HepG2 (cell line): ENCODE data around the gene SP5. TPM values are rescaled to one million over a fixed set of nuclear protein-coding genes. Genes with fewer than 3 reads are reported as not detected.

Experiments used
- CBX1 ChIP-seq: IDR thresholded peaks from one replicate; pipeline ENCODE4 v1.6.1; 2016; ENCODE audit warnings: antibody characterized with exemption, low read depth
- GABPA ChIP-seq, 2 experiments: IDR thresholded peaks; 2 replicates each; pipeline ENCODE4 v1.6.1; 2011 to 2016; ENCODE audit warnings: low read depth in 2 of 2, low read length in 1 of 2, missing biosample characterization in 1 of 2, missing genetic modification characterization in 1 of 2
- KDM4B ChIP-seq: sonication (generic); formaldehyde crosslinking; IDR thresholded peaks from 2 replicates; pipeline ENCODE4 v1.4.0; 2020; ENCODE audit warnings: missing genetic modification reagents
- KLF11 ChIP-seq: IDR thresholded peaks from 2 replicates; pipeline ENCODE4 v1.6.1; 2016; ENCODE audit warnings: missing compliant biosample characterization
- PHF20 ChIP-seq: sonication (generic); formaldehyde crosslinking; IDR thresholded peaks from 2 replicates; pipeline ENCODE4 v1.5.0; 2020; ENCODE audit warnings: mild to moderate bottlenecking, missing genetic modification reagents
- RNF219 ChIP-seq: sonication (generic); formaldehyde crosslinking; IDR thresholded peaks from 2 replicates; pipeline ENCODE4 v1.5.0; 2020; ENCODE audit warnings: mild to moderate bottlenecking, missing genetic modification reagents
- SAP130 ChIP-seq: IDR thresholded peaks from 2 replicates; pipeline ENCODE4 v1.6.1; 2016; ENCODE audit warnings: low read depth
- SOX13 ChIP-seq, 3 experiments: fragments of 450-650 bp in 1 of 3; sonication (generic) in 1 of 3; formaldehyde crosslinking in 1 of 3; IDR thresholded peaks in 2 of 3; conservative IDR thresholded peaks in 1 of 3; 2 replicates each; pipeline versions ENCODE4 v1.5.0 to v1.6.1; 2016 to 2020; ENCODE audit warnings: antibody characterized with exemption in 1 of 3, mild to moderate bottlenecking in 1 of 3, missing compliant biosample characterization in 1 of 3, missing genetic modification reagents in 1 of 3, moderate library complexity in 1 of 3
- ZEB1 ChIP-seq: IDR thresholded peaks from 2 replicates; pipeline ENCODE4 v1.6.1; 2012; ENCODE audit warnings: mild to moderate bottlenecking, low read depth, inconsistent platforms; ENCODE audit not compliant: insufficient replicate concordance
- ZNF646 ChIP-seq: sonication (generic); formaldehyde crosslinking; IDR thresholded peaks from 2 replicates; pipeline ENCODE4 v1.9.0; 2021; ENCODE audit warnings: mild to moderate bottlenecking, missing genetic modification reagents
- ZNF703 ChIP-seq: sonication (generic); formaldehyde crosslinking; IDR thresholded peaks from 2 replicates; pipeline ENCODE4 v1.5.1; 2020; ENCODE audit warnings: missing genetic modification reagents, mild to moderate bottlenecking, moderate library complexity, borderline replicate concordance
- polyA plus RNA-seq, 8 experiments: library from polyadenylated mRNA; depleted of rRNA in 3 of 8; stranded (reverse) in 7 of 8; unstranded in 1 of 8; fragments of >200 nt; fragmentation: Illumina TruSeq in 4 of 8; extraction: Trizol in 4 of 8; gene quantifications; 2 replicates each; pipeline versions ENCODE4 v1.2.1 to v1.2.3, GENCODE V29; 2011 to 2016; ENCODE audit warnings: low read depth in 4 of 8, missing spikeins in 1 of 8, mixed read lengths in 1 of 8; ENCODE audit not compliant: insufficient read depth in 1 of 8
- total RNA-seq, 5 experiments: library from RNA; depleted of rRNA; stranded (reverse); fragments of >200 nt; fragmentation: Illumina TruSeq; extraction: Trizol; gene quantifications; 2 replicates each; pipeline ENCODE4 v1.2.3, GENCODE V29; 2016; ENCODE audit warnings: low read depth in 1 of 5
- TF ChIP-seq, protein P1 (sequence below): sonication (generic); formaldehyde crosslinking; IDR thresholded peaks from 2 replicates; pipeline ENCODE4 v1.4.0; 2020; ENCODE audit warnings: low read depth, mild to moderate bottlenecking, missing genetic modification reagents
- TF ChIP-seq, protein P2 (sequence below): sonication (generic); formaldehyde crosslinking; IDR thresholded peaks from 2 replicates; pipeline ENCODE4 v1.4.0; 2020; ENCODE audit warnings: mild to moderate bottlenecking, missing genetic modification reagents, borderline replicate concordance

Gene SP5
- total and polyA plus RNA-seq, 2 of the 13 experiments (the other 11 are each of a cell fraction or from before 2014, with no cell fraction given) = 50.8 to 119 TPM

DNA sequence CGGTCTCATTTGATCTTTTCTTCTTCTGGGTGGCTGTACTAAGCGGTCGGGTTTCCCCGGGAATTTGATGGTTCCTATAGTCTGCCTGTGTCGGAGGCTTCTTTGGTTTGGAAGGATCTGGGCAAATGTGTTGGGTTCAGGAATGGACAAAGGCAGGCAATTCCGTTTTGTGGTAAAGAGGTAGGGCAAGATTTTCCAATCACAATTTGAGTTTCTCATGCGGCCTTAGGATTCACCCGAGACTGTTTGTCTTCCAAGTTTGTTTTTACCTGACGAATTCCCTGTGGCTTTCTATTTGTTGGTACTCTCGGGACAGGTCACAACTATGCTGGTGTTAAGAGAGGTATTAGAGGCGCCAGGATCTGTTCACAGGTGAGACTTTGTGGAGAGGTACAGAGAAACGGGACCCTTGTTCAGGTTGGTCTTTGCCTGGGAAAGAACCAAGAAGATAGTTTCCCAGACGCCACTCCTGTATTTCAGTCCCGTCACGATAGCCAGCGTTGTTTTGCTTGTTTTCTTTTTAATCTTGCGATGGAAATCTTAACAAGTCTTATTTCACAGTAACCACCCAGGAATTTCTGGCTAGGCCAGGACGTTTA, 3.0 kb downstream of the SP5 start (continued):
- no peak for TF ChIP-seq ZNF646 (CRISPR knock-in tag)
- TF ChIP-seq ZEB1 = no peak
- TF ChIP-seq CBX1 = no peak
- TF ChIP-seq, protein P1, sequence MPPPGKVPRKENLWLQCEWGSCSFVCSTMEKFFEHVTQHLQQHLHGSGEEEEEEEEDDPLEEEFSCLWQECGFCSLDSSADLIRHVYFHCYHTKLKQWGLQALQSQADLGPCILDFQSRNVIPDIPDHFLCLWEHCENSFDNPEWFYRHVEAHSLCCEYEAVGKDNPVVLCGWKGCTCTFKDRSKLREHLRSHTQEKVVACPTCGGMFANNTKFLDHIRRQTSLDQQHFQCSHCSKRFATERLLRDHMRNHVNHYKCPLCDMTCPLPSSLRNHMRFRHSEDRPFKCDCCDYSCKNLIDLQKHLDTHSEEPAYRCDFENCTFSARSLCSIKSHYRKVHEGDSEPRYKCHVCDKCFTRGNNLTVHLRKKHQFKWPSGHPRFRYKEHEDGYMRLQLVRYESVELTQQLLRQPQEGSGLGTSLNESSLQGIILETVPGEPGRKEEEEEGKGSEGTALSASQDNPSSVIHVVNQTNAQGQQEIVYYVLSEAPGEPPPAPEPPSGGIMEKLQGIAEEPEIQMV (CRISPR knock-in tag) = no peak
- no peak for TF ChIP-seq GABPA (IDR thresholded peaks at IDR 0.05; ENCODE audit: low read depth, low read length)
- TF ChIP-seq GABPA (CRISPR knock-in tag; IDR thresholded peaks at IDR 0.05; ENCODE audit: low read depth) = peak; percentile 15; the same call in 1 of the 2 replicates
- TF ChIP-seq RNF219 = 0 out of 2 replicates have a peak, but pooled peaks have one; percentile 14
- peak; percentile 10; the same call in 1 of the 2 replicates for TF ChIP-seq SAP130 (CRISPR knock-in tag)
- no peak for TF ChIP-seq PHF20
- TF ChIP-seq, protein P2, sequence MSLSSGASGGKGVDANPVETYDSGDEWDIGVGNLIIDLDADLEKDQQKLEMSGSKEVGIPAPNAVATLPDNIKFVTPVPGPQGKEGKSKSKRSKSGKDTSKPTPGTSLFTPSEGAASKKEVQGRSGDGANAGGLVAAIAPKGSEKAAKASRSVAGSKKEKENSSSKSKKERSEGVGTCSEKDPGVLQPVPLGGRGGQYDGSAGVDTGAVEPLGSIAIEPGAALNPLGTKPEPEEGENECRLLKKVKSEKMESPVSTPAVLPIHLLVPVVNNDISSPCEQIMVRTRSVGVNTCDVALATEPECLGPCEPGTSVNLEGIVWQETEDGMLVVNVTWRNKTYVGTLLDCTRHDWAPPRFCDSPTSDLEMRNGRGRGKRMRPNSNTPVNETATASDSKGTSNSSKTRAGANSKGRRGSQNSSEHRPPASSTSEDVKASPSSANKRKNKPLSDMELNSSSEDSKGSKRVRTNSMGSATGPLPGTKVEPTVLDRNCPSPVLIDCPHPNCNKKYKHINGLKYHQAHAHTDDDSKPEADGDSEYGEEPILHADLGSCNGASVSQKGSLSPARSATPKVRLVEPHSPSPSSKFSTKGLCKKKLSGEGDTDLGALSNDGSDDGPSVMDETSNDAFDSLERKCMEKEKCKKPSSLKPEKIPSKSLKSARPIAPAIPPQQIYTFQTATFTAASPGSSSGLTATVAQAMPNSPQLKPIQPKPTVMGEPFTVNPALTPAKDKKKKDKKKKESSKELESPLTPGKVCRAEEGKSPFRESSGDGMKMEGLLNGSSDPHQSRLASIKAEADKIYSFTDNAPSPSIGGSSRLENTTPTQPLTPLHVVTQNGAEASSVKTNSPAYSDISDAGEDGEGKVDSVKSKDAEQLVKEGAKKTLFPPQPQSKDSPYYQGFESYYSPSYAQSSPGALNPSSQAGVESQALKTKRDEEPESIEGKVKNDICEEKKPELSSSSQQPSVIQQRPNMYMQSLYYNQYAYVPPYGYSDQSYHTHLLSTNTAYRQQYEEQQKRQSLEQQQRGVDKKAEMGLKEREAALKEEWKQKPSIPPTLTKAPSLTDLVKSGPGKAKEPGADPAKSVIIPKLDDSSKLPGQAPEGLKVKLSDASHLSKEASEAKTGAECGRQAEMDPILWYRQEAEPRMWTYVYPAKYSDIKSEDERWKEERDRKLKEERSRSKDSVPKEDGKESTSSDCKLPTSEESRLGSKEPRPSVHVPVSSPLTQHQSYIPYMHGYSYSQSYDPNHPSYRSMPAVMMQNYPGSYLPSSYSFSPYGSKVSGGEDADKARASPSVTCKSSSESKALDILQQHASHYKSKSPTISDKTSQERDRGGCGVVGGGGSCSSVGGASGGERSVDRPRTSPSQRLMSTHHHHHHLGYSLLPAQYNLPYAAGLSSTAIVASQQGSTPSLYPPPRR (CRISPR knock-in tag) = no peak
- no peak for TF ChIP-seq SOX13 (IDR thresholded peaks at IDR 0.05)
- no peak for TF ChIP-seq SOX13 (CRISPR knock-in tag; conservative IDR thresholded peaks at IDR 0.05 in 1 of 2, IDR thresholded peaks at IDR 0.05 in 1 of 2)
- no peak for TF ChIP-seq KDM4B (CRISPR knock-in tag)
- TF ChIP-seq ZNF703 (CRISPR knock-in tag) = no peak
- no peak for TF ChIP-seq KLF11 (CRISPR knock-in tag)
